H1 (cell line): ENCODE measurements around the gene CADM2.

ENCODE experiments used
- CBX8 ChIP-seq: fragments of 300-800, 300-1000 bp; sonication (generic); IDR thresholded peaks from 2 replicates; pipeline ENCODE4 v1.7.1; 2016; ENCODE audit warnings: low read depth, low read length, borderline replicate concordance
- CTCF ChIP-seq, 3 experiments: IDR thresholded peaks; 1 replicate in 2 of 3; 2 replicates in 1 of 3; pipeline versions ENCODE4 v1.5.1 to v1.6.1; 2011; ENCODE audit warnings: low read length in 3 of 3, mild to moderate bottlenecking in 3 of 3, inconsistent platforms in 2 of 3, low read depth in 1 of 3, moderate library complexity in 1 of 3; ENCODE audit not compliant: insufficient read depth in 1 of 3; ENCODE audit errors: control extremely low read depth in 1 of 3
- E2F6 ChIP-seq: IDR thresholded peaks from 2 replicates; pipeline ENCODE4 v1.6.1; 2012; ENCODE audit warnings: inconsistent platforms
- EZH2 ChIP-seq: fragments of 200-600 bp; sonication (generic); IDR thresholded peaks from 2 replicates; pipeline ENCODE4 v1.7.1; 2012; ENCODE audit warnings: low read depth, mild to moderate bottlenecking, moderate library complexity, low read length, inconsistent platforms; ENCODE audit not compliant: severe bottlenecking
- POLR2A ChIP-seq, 2 experiments: IDR thresholded peaks; 1 replicate in 1 of 2; 2 replicates in 1 of 2; pipeline ENCODE4 v1.6.1; 2011; ENCODE audit warnings: low read depth in 2 of 2, low read length in 2 of 2, mild to moderate bottlenecking in 2 of 2; ENCODE audit errors: control extremely low read depth in 1 of 2
- RAD21 ChIP-seq, 2 experiments: IDR thresholded peaks in 1 of 2; conservative IDR thresholded peaks in 1 of 2; 2 replicates each; pipeline ENCODE4 v1.6.1; 2011; ENCODE audit warnings: low read depth in 2 of 2, low read length in 2 of 2, improper control_type of control experiment in 1 of 2, inconsistent platforms in 1 of 2, mild to moderate bottlenecking in 1 of 2, moderate library complexity in 1 of 2
- SP1 ChIP-seq: IDR thresholded peaks from 2 replicates; pipeline ENCODE4 v1.6.1; 2011; ENCODE audit warnings: low read depth, low read length
- SP4 ChIP-seq: IDR thresholded peaks from 2 replicates; pipeline ENCODE4 v1.6.1; 2012; ENCODE audit warnings: low read length, inconsistent platforms
- SRF ChIP-seq: IDR thresholded peaks from 2 replicates; pipeline ENCODE4 v1.6.1; 2011; ENCODE audit warnings: mild to moderate bottlenecking, low read depth, low read length, moderate library complexity
- TAF1 ChIP-seq: IDR thresholded peaks from 2 replicates; pipeline ENCODE4 v1.6.1; 2011; ENCODE audit warnings: mild to moderate bottlenecking, low read depth, low read length
- TEAD4 ChIP-seq: IDR thresholded peaks from 2 replicates; pipeline ENCODE4 v1.6.1; 2012; ENCODE audit warnings: low read depth, low read length, inconsistent platforms, mixed read lengths

DNA sequence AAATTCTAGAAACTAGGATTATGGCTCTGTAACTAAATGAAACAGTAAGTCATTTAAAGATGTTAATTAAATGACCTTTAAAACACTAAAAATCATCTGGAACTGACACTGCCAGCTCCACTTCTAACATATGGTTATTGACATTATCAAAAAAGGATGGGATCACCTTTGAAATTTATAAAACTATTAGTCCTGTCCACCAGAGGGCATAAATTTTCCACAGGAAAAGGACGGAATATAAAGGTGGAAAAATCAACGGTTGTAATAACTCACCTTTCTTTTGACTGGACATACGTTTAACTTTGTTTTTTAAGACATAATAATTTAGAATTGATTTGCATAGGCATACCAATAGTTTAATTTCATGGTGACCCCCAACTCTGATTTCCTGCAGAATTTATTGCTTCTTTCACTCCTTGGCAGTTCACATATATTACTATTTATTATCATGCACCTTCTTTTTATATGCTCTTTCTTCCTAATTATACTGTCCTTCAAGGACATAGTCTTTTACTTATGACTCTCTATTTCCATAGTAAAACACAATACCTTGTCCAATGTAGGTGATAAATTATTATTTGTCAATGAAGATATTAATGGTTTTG is 345.7 kb downstream of the CADM2 start:
- TF ChIP-seq RAD21 (IDR thresholded peaks at IDR 0.05 in 1 of 2, conservative IDR thresholded peaks at IDR 0.05 in 1 of 2; ENCODE audit: low read depth in 2 of 2, low read length in 2 of 2) = no peak; a peak in 1 of 4 replicates
- TF ChIP-seq CTCF (IDR thresholded peaks at IDR 0.05; ENCODE audit: control extremely low read depth in 1 of 3, insufficient read depth in 1 of 3, low read depth in 1 of 3, low read length in 3 of 3) = peak in 1 of 3 experiments; percentile 22; a peak in 2 of 4 replicates
- no peak for TF ChIP-seq SRF
- TF ChIP-seq CBX8 = no peak
- TF ChIP-seq EZH2 = no peak
- TF ChIP-seq SP1 = no peak
- no peak for TF ChIP-seq POLR2A (IDR thresholded peaks at IDR 0.05; ENCODE audit: control extremely low read depth in 1 of 2, low read depth in 2 of 2, low read length in 2 of 2)
- no peak for TF ChIP-seq E2F6
- TF ChIP-seq TAF1 = no peak
- TF ChIP-seq SP4 = no peak
- TF ChIP-seq TEAD4 = no peak
